ENCODE data around the gene MIOS.

GRCh38 chr7:7522421-7522820, 44.3 kb upstream of the MIOS start:
- TF ChIP-seq POLR2A (IDR thresholded peaks at IDR 0.05; ENCODE audit: low read length) = no peak
- no peak for TF ChIP-seq GATA1 (IDR thresholded peaks at IDR 0.05; ENCODE audit: low read depth, low read length)

Measured in erythroblast (primary cell).